A673 (cell line): ENCODE results near the gene PLIN5. TPM values are rescaled to one million over a fixed set of nuclear protein-coding genes. Genes with fewer than 3 reads are reported as not detected.

Source experiments
- BruUV-seq: library from RNA; stranded (reverse); fragments of 400-500 nt; replicated peaks from 2 replicates; lab custom pipeline; 2021; lab: Mats Ljungman, UMichigan
- CTCF ChIA-PET: fragments of 300-600 bp; sonication (Branson Sonifier 250); formaldehyde crosslinking; loops from one replicate; lab custom pipeline; 2022; ENCODE audit warnings: antibody characterized with exemption; lab: Charles Lee
- POLR2A ChIA-PET: fragments of 300-600 bp; sonication (Branson Sonifier 250); formaldehyde crosslinking; loops from one replicate; lab custom pipeline; 2022; ENCODE audit warnings: antibody characterized with exemption; ENCODE audit not compliant: low non-redundant PET; lab: Charles Lee
- DNase-seq: peaks from one replicate; pipeline ENCODE4 v3.0.0-alpha.2; 2015; ENCODE audit warnings: low spot score
- H3K27ac ChIP-seq: fragments of 200-600 bp; sonication (generic); 2 replicates; pipeline ENCODE4 v1.5.1; 2016; ENCODE audit warnings: mixed run types, low read depth, mild to moderate bottlenecking, mixed read lengths, antibody characterized with exemption, low read length; ENCODE audit not compliant: poor library complexity, severe bottlenecking
- H3K27me3 ChIP-seq: fragments of 200-600 bp; sonication (generic); replicated peaks from 2 replicates; pipeline ENCODE4 v1.6.1; 2017; ENCODE audit warnings: mixed run types, low read depth, mild to moderate bottlenecking, mixed read lengths, antibody characterized with exemption, low read length; ENCODE audit not compliant: insufficient read depth, poor library complexity
- H3K36me3 ChIP-seq: fragments of 200-600 bp; sonication (generic); 2 replicates; pipeline ENCODE4 v1.6.1; 2016; ENCODE audit warnings: mixed run types, mild to moderate bottlenecking, mixed read lengths, antibody characterized with exemption, low read length; ENCODE audit not compliant: insufficient read depth, poor library complexity, severe bottlenecking
- H3K4me1 ChIP-seq: fragments of 200-600 bp; sonication (generic); 2 replicates; pipeline ENCODE4 v1.6.1; 2017; ENCODE audit warnings: mixed run types, mild to moderate bottlenecking, mixed read lengths, antibody characterized with exemption, low read length; ENCODE audit not compliant: insufficient read depth, poor library complexity, severe bottlenecking
- H3K4me3 ChIP-seq: fragments of 200-600 bp; sonication (generic); 2 replicates; pipeline ENCODE4 v1.5.1; 2016; ENCODE audit warnings: low read depth, mixed run types, mild to moderate bottlenecking, mixed read lengths, low read length; ENCODE audit not compliant: poor library complexity, severe bottlenecking
- H3K9me3 ChIP-seq: fragments of 200-600 bp; sonication (generic); 2 replicates; pipeline ENCODE4 v1.6.1; 2016; ENCODE audit warnings: mixed run types, low read depth, mild to moderate bottlenecking, mixed read lengths, antibody characterized with exemption, low read length; ENCODE audit not compliant: poor library complexity, severe bottlenecking
- CTCF ChIP-seq: fragments of 300-800, 200-600 bp; sonication (generic); conservative IDR thresholded peaks from 2 replicates; pipeline ENCODE4 v1.5.1; 2017; ENCODE audit warnings: low read depth, mild to moderate bottlenecking, antibody characterized with exemption, low read length, moderate library complexity, mixed read lengths
- EZH2 ChIP-seq: fragments of 200-600 bp; sonication (generic); IDR thresholded peaks from 2 replicates; pipeline ENCODE4 v1.6.1; 2017; ENCODE audit warnings: borderline replicate concordance, low read depth, mild to moderate bottlenecking, mixed read lengths, antibody characterized with exemption, low read length; ENCODE audit not compliant: poor library complexity, severe bottlenecking
- intact Hi-C: fragments of 100-400 bp; cut with micrococcal nuclease; formaldehyde crosslinking; loops from one replicate; pipeline ENCODE4 v1.10.0; 2022; ENCODE audit not compliant: unreplicated experiment
- total RNA-seq: library from RNA; stranded (reverse); gene quantifications from 2 replicates; pipeline ENCODE4 v1.2.3, GENCODE V29; 2021

The PLIN5 gene
- total RNA-seq, 1 experiment from 2014 or later, result 3.0 TPM

DNA sequence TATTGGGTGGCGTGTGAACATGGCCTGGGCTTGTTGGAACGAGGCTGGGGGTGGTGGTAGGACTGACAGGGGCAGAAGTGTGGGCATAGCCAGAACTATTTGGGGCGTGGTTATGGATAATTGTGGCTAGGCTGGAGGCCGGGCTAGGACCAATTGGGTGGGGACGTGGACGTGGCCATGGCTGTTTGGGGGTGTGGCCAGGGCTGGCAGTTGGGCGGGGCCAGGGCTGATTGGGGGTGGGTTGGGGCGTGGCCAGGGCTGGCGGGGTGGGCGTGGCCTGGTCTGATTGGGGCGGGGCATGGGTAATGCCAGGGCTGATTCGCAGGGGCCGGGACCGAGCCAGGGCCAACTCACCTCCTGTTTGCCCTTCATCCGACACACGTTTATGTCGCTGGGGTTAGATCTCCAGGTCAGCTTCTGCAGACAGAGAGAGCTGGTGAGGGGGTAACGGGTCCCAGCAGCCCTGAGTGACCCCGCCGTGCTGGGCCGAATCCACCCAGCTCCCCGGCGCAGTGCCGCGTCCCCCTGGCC is 21.6 kb upstream of the PLIN5 start:
- Histone ChIP-seq H3K9me3 (no peaks in the 10 kb centered on the region), H3K27me3 (no peaks in the 10 kb centered on the region), H3K27ac (no peak overlapping the region), H3K4me3 (no peak overlapping the region), H3K4me1 (no peaks in the 10 kb centered on the region), H3K36me3 (no peaks in the 10 kb centered on the region)
- POLR2A ChIA-PET, result no interaction called here
- BruUV-seq, result no TSS peak
- CTCF ChIA-PET, result no interaction called here
- DNase-seq, result peak; percentile 54
- intact Hi-C loops, result no loop called here
- TF ChIP-seq EZH2, result no peak

GRCh38 chr19:4555657-4556561 is 20.9 kb upstream of the PLIN5 start:
- Histone ChIP-seq H3K4me3 (no peak overlapping the region), H3K9me3 (no peaks in the 10 kb centered on the region), H3K27ac (no peak overlapping the region), H3K27me3 (no peaks in the 10 kb centered on the region), H3K36me3 (no peaks in the 10 kb centered on the region), H3K4me1 (no peaks in the 10 kb centered on the region)
- intact Hi-C loops, result no loop called here
- ChIA-PET CTCF (interaction anchor here (1.0 to 1.1 kb wide), 2 partner anchors 11 to 80 kb away, joined by 4 to 5 read pairs; no protein-coding TSS in a partner anchor), POLR2A (no interaction called here)
- no peak for DNase-seq
- no TSS peak for BruUV-seq
- TF ChIP-seq CTCF (no peak), EZH2 (no peak)

DNA sequence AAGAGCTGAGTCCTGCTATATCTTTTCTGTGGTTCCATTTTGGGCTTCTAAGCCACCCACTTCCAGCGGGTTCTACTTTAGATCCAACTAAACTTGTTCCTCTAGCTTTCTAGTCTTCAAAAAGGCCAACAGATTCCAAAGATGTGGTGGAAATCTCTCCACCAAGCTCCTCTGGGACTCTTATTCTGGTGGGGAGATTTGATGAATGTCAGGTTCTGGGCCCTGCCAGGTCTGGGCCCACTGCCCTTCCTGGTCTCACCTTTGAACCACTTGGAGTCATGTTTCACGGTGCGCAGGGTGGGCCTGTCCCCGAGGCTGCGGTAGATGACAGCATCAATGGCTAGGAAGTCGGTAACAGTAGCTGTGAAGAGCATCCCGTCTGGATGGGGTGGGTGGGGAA is 19.7 kb upstream of the PLIN5 start:
- TF ChIP-seq EZH2, result no peak
- no peak for DNase-seq
- intact Hi-C loops, result no loop called here
- ChIA-PET CTCF (interaction anchor here (0.6 to 1.1 kb wide), 3 partner anchors 12 to 409 kb away, joined by 4 to 6 read pairs (median 5); no protein-coding TSS in a partner anchor), POLR2A (no interaction called here)
- Histone ChIP-seq H3K27ac (no peak overlapping the region), H3K9me3 (no peaks in the 10 kb centered on the region), H3K4me3 (no peak overlapping the region), H3K4me1 (no peaks in the 10 kb centered on the region), H3K36me3 (no peaks in the 10 kb centered on the region), H3K27me3 (no peaks in the 10 kb centered on the region)
- no TSS peak for BruUV-seq

DNA sequence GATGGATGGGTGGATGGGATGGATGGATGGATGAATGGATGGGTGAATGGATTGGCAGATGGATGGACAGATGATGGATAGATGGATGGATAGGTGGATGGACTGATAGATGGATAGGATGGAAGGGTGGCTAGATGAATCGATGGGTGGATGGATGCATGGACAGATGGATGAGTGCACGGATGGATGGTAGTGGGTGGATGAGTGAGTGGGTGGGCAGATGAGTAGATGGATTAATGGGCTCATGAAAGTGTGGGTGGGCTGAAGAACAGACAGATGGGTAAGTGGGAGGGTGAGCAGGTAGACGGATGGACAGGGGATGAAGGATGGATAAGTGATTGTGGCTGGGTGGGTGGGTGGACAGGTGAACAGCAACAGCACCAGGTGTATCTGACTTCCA is 18.8 kb upstream of the PLIN5 start:
- Histone ChIP-seq H3K4me3 (no peak overlapping the region), H3K4me1 (no peaks in the 10 kb centered on the region), H3K27me3 (no peaks in the 10 kb centered on the region), H3K27ac (no peak overlapping the region), H3K36me3 (no peaks in the 10 kb centered on the region), H3K9me3 (no peaks in the 10 kb centered on the region)
- CTCF ChIA-PET, result no interaction called here
- intact Hi-C loops, result no loop called here
- no TSS peak for BruUV-seq
- POLR2A ChIA-PET, result no interaction called here
- no peak for TF ChIP-seq CTCF
- no peak for TF ChIP-seq EZH2
- DNase-seq, result no peak
